HG03175 (cell line): Measurements from ENCODE around the gene AIMP2.
A peak's percentile ranks its signal among the peaks of the same experiment; 100 is the strongest.
"Not testable (repeated sequence)": the region's sequence is repeated elsewhere in the genome, so short reads cannot be mapped to it uniquely, and the experiment has no call there.

ENCODE experiments used
- ATAC-seq: cut with Tn5 transposase; IDR thresholded peaks from one replicate; pipeline ENCODE4 v1.9.1; 2021; ENCODE audit warnings: mild to moderate bottlenecking, moderate library complexity; ENCODE audit not compliant: unreplicated experiment

The AIMP2 gene

DNA sequence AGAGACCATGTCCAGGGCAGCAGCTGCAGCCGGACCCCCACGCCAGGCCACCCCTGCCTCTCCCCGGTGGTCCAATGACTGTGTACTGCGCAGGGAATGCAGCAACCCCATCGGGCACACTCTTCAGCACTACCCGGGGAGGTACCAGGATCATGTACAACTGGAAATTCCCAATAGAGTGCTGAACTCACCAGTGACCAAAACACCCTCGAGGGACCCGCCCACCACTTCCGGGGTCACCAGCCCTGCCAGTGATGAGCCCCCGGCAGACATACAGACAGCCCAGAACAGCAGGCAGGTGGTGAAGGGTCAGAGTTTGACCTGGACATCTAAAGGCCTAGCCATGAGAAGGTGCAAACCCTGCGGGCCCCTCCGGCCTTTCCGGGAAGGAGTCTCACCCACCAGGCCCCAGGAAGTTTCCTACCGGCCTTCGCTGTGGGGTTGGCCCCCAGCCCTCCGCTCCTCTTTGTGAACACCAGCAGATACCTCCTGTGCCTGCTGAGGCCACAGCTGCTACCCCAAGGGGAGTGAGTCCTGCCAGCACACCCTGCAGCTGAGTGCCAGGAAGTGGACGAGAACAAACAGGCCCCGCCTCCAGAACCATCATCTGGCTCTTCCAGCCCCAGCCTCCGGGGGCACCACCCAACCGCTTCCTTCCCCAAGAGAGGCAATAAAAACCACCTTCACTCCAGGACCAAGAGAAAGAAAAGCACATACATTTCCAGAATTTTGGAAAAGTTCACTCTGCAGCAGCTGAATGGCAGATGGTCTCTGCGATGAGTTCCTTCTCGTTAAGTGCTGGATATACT lies 17.1 kb downstream of the AIMP2 start:
- ATAC-seq, result peak; percentile 91

DNA sequence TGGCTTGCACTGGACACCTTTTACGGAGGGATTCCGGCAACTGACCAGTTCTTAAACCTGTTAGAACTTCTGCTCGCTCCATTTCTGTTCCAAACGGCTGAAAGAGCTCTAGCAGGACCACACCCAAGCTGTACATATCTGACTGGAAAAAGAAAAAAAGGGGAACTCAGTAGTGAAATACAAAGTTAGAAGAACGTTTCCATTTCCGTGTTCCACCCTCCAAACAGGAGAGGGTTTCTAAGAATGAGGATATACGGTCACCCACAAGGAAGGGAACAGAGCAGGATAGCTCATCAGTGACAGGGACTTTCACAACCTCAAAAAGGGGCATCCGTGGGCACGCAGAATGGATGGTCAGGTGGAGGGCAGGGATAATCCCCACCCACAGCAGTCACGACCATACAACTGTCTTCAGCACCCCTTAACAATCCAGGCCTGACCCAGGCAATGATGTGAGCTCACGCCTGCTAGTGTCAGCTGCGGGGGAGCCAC lies 17.8 kb downstream of the AIMP2 start:
- peak; percentile 25 for ATAC-seq

DNA sequence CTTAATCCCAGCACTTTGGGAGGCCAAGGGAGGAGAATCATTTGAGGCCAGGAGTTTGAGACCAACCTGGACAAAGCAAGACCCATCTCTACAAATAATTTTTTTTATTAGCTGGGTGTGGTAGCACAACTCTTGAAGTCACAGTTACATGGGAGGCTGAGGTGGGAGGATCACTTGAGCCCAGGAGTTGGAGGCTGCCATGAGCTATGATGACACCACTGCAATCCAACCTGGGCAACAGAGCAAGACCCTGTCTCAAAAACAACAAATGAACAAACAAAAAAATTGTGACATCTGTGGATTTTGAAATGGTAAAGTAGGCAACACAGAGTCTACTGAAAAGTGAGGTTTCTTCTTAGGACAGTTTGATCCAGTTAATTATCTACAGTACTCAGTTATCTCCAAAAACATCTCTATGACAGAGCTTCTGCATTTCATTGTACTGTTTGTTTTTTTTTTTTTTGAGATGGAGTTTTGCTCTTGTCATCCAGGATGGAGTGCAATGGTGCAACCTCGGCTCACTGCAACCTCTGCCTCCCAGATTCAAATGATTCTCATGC lies 18.8 kb downstream of the AIMP2 start:
- ATAC-seq, result no peak

DNA sequence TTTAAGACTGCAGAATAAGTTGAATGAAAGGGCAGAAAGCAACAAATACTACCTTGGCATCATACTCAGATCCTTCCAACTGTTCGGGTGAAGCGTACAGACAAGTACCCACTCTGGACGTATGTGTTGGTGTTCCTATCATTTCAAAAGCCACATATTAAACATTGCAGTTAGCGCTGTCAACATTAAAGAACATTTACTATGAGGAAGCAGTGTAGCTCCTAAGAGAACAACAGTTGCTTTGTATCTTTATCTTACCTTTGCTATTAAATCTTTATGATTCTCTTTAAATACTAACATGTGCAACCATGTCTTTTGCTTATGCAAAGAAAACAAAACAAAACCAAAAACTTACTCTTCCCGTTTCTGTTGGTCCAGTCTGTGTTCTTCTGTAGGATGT lies 19.5 kb downstream of the AIMP2 start:
- ATAC-seq, result no peak

DNA sequence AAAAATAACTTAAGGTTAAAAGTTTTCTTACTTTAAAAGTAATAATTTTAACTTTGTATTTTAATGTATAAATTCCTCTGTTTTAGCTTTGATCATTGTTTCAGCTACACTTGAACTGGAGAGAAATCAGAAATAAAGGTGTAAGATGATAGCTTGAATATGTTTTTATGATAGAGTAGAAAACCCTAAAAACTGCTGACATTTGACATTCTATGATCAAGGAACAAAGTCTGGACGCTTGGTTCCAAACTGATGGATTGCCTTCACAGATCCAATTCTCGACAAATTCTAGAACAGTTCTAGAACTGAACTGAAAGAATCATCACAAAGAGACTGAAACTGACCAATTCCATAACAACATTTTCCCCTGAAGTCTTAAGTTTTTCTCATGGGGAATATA lies 21.9 kb downstream of the AIMP2 start, which contains the start of gene ANKRD61:
Gene ANKRD61, plus strand, starts transcription at position 389 of the 400 bp plus-strand sequence. Its CDS starts 0 bp downstream, at position 389.
- no peak for ATAC-seq

DNA sequence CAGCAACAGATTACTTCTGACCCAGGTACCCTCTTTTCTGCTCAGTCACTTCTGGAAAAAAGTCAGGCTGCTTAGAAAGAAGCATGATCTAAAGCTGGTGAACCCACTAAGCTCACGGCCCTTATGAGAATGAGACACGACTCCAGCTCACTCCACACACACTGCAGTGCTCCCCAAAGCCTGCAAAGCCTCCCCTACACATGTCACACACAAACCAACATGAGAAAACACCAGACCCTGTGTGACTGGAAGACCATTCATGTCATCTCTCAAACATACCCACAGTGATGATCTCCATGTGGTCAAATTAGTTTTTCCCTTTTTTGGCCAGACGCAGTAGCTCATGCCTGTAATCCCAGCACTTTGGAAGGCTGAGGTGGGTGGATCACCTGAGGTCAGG lies 22.5 kb downstream of the AIMP2 start:
- ATAC-seq, result no peak

DNA sequence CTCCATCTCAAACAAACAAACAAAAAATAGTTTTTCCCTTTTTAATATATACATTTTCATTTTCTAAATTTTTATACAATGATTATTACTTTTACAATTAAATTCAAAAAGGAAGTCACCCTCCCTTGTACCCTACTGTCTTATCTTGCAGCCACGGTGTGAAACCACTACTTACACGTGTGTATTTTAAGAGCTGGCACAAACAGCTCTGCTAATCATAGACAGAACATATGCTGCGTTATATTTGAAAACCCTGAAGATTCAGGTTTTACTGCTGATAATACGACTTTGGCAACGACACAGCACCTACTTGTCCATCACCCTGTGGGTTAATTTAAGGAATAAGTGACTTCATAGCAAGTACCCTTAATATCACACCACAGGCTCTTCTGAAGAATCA lies 23.1 kb downstream of the AIMP2 start:
- ATAC-seq, result no peak

DNA sequence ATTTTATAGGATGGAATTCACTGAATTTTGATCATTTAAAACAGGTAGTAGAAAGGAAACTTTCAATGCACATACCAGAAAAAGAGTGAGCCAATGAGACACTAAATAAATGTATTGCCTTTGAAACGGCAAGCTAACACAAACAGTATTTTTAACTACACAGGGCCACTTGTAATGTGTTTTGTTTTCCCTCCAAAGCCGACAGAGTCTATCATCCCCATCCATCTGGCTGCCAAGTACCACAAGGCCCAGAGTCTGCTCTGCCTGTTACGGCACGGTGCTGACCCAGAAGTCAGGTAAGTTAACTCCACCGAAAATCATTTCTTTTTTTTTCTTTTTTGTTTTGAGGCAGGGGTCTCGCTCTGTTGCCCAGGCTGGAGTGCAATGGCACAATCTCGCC lies 23.6 kb downstream of the AIMP2 start:
- ATAC-seq, result no peak

DNA sequence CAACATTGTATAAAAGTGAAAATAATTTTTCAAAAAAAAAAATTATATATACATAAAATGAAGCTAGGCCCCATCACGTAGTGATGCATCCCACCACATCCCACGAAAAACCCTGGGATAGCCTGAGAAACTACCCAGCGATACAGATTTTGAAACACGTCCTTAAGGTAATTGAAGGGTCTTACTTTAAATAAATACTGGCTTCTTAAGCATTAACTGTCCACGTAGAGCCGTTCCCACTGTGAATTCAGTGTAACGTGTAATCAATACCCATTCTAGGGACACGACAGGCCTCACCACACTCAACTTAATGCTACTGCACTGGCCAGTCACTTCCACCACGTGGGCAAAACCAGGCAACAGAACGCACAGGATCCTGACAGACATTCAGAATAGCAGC lies 26.1 kb downstream of the AIMP2 start:
- no peak for ATAC-seq

DNA sequence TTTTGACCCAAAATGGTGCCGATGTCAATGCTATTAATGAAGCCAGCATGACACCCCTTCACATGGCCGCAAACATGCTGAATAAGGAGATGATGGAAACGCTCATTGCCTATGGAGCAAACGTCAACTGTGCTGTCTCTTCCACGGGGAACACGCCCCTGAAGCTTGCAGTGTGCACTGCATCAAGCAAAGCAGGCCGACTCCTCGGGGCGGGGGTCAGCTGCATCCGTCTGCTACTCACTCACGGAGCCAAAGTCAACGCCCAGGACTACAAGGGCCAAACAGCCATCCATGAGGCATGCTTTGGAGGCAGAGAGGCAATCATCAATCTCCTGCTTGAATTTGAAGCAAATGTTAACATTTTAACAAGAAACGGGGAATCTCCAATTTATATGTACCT lies 26.6 kb downstream of the AIMP2 start:
- no peak for ATAC-seq

DNA sequence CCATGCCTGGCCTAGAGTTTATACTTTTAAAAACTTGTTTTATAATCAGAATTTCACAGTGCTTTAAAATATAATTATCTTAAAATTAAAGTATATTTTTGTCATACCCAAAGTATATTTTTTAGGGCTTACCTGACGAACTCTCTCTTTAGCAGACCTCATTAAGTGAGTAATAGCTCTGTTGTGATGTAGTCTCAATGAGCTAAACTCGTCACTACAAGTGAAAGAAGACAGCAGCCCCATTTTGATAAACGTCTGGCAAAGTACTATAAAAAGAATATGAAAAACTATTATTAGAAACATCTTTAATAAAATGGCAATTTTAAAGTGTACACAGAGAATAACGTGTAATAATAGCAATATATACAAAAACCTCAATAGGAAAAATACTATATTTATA lies 40.7 kb downstream of the AIMP2 start:
- no peak for ATAC-seq

DNA sequence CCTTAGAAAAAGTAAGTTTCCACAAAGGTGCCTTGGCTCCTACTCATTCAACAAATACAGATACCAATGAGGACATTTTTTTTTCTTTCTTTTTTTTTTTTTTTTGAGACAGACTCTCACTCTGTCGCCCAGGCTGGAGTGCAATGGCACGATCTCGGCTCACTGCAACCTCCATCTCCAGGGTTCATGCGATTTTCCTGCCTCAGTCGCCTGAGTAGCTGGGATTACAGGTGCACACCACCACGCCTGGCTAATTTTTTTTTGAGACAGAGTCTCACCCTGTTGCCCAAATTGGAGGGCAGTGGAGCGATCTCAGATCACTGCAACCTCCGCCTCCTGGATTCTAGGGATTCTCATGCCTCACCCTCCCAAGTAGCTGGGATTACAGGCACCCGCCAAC lies 42.1 kb downstream of the AIMP2 start:
- not testable (repeated sequence) for ATAC-seq

DNA sequence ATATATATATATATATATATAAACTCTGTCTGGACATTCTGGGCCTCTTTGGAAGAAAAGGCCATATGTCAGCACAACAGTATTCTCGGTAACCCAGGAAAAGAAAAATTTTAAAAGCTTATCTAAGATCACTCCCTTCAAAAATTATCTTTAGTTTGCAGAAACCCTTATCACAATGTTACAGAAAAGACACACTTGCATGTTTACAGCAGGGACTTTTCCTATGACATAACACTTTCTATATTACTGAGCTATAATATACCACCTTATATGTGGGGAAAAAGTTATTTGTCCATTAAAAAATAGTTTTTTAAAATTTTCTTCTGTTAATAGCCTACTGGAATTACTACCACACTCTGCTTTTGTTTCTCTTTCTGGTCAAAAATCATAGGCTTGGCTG lies 47.5 kb downstream of the AIMP2 start:
- no peak for ATAC-seq

DNA sequence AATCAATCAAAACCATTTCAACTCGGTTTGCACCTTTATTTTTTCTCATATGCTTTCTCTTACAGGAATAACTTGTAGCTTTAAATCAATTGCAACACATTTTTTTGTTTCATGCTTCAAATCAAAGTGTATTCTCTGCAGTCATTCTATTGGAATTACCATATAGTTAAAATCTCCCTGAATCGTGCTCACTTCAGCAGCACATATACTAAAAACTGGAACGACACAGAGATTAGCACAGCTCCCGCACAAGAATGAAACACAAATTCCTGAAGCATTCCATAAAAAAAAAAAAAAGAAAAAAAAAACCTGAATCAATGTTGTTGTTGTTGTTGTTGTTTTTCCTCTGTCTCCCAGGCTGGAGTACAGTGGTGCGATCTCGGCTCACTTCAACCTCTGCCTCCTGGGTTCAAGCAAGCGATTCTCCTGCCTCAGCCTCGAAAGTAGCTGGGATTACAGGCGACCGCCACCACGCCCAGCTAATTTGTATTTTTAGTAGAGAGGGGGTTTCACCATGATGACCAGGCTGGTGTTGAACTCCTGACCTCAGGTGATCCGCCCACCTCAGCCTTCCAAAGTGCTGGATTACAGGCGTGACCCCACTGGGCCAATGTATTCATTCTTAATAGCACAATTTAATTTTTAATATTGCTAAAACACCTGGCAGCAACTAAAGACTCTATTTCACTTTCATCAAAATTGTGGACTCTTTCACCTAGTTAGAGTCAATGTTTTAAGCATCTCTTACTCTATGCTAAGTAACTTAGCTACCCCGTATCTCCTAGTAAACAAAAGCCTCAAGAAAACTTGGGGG lies 48.5 kb downstream of the AIMP2 start:
- ATAC-seq, result no peak

DNA sequence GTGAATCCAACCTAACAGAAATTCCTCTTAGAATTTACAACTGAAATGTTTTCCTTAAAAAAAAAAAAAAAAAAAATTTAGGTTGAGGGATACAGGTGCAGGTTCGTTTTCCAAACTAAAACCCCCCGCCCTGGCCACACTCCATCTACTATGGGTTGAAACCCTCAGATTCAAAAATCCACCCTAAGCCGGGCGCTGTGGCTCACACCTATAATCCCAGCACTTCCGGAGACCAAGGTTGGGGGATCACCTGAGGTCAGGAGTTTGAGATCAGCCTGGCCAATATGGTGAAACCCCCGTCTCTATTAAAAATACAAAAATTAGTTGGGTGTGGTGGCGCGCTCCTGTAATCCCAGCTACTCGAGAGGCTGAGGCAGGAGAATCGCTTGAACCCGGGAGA lies 50.9 kb downstream of the AIMP2 start:
- ATAC-seq, result not testable (repeated sequence)

DNA sequence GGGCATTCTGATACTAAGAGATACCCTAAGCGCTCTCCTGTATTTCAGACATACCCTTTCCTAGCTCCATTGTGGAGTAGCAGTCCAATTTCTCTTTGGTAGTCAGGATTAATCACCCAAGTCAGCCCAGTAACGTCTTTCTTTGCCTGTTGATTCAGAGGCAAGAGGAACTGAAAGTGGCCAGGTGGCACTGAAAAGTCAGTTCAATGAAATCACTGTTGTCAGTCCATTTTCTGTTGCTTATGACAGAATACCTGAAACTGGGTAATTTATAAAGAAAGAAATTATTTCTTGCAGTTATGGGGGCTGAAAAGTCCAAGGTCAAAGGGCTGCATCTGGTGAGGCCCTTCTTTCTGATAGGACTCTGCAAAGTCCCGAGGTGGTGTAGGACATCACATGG lies 62.3 kb downstream of the AIMP2 start:
- ATAC-seq, result peak; percentile 82
